Gastroesophageal sphincter (tissue), 3 donors: ENCODE results near the gene CIAO1.
"Not testable (repeated sequence)": the region's sequence is repeated elsewhere in the genome, so short reads cannot be mapped to it uniquely, and the experiment has no call there.

Experiments
- POLR2AphosphoS5 ChIP-seq: sonication (generic); formaldehyde crosslinking; IDR thresholded peaks from one replicate; pipeline ENCODE4 v1.6.1; 2017; ENCODE audit warnings: antibody characterized with exemption
- TF ChIP-seq, protein P1 (sequence below), 4 experiments: fragments of 200-600 bp in 2 of 4; fragments of 450-650 bp in 2 of 4; sonication (generic) in 1 of 4; IDR thresholded peaks; one replicate each; pipeline ENCODE4 v1.5.1; 2017 to 2019; ENCODE audit warnings: antibody characterized with exemption in 4 of 4, mild to moderate bottlenecking in 2 of 4, moderate library complexity in 2 of 4

DNA sequence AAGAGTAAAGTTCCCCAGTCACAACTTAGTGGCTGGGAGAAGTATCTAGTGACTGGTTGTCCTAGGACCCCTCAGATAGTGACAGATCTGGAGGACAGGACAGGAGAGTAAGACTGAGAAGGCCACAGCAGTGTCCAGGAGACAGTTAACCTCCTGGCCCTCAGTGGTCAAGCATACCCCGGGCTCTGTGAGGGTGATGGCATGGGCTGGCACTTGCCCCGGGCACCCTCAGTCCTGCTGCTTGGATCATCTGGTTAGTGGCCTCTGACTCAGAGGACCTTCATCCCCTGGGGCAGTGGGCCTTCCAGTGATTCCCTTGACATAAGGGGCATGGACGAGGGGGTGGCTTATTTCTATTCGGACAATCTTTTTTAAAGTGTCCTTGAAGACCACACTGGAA, 46.1 kb upstream of the CIAO1 start:
- TF ChIP-seq, protein P1, sequence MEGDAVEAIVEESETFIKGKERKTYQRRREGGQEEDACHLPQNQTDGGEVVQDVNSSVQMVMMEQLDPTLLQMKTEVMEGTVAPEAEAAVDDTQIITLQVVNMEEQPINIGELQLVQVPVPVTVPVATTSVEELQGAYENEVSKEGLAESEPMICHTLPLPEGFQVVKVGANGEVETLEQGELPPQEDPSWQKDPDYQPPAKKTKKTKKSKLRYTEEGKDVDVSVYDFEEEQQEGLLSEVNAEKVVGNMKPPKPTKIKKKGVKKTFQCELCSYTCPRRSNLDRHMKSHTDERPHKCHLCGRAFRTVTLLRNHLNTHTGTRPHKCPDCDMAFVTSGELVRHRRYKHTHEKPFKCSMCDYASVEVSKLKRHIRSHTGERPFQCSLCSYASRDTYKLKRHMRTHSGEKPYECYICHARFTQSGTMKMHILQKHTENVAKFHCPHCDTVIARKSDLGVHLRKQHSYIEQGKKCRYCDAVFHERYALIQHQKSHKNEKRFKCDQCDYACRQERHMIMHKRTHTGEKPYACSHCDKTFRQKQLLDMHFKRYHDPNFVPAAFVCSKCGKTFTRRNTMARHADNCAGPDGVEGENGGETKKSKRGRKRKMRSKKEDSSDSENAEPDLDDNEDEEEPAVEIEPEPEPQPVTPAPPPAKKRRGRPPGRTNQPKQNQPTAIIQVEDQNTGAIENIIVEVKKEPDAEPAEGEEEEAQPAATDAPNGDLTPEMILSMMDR (IDR thresholded peaks at IDR 0.05) = not testable (repeated sequence)
- TF ChIP-seq POLR2AphosphoS5 = not testable (repeated sequence)
